ENCODE measurements around the gene IZUMO1.

GRCh38 chr19:48718711-48719231 lies 27.9 kb downstream of the IZUMO1 start:
- TF ChIP-seq POLR2A (IDR thresholded peaks at IDR 0.05): no peak
- TF ChIP-seq, protein P1, sequence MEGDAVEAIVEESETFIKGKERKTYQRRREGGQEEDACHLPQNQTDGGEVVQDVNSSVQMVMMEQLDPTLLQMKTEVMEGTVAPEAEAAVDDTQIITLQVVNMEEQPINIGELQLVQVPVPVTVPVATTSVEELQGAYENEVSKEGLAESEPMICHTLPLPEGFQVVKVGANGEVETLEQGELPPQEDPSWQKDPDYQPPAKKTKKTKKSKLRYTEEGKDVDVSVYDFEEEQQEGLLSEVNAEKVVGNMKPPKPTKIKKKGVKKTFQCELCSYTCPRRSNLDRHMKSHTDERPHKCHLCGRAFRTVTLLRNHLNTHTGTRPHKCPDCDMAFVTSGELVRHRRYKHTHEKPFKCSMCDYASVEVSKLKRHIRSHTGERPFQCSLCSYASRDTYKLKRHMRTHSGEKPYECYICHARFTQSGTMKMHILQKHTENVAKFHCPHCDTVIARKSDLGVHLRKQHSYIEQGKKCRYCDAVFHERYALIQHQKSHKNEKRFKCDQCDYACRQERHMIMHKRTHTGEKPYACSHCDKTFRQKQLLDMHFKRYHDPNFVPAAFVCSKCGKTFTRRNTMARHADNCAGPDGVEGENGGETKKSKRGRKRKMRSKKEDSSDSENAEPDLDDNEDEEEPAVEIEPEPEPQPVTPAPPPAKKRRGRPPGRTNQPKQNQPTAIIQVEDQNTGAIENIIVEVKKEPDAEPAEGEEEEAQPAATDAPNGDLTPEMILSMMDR (IDR thresholded peaks at IDR 0.05 in 4 of 5, conservative IDR thresholded peaks at IDR 0.05 in 1 of 5): no peak

Measured in gastrocnemius medialis (tissue), 4 donors.